Fibroblast of gingiva (primary cell): ENCODE data around the gene CD38.

Source experiments
- DNase-seq: peaks from one replicate; pipeline ENCODE4 v3.0.0-alpha.2; 2011; ENCODE audit warnings: low read depth

Gene CD38

DNA sequence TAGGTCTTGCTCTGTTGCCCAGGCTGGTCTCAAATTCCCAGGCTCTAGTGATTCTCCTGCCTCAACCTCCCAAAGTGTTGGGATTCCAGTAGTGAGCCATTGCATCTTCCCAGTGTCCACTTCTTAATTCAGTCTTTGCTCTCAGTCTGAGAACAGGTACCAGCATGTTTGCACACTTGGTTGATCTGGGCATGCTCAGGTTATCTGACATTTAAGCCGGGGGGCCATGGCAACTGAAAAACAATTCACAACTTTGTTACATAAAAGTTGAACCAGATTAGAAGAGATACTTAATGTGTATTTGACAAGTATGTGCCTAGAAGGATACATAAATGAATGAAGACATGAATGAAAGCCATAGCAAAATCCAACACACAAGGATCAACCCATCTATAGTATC is 121.4 kb downstream of the CD38 start:
- no peak for DNase-seq

DNA sequence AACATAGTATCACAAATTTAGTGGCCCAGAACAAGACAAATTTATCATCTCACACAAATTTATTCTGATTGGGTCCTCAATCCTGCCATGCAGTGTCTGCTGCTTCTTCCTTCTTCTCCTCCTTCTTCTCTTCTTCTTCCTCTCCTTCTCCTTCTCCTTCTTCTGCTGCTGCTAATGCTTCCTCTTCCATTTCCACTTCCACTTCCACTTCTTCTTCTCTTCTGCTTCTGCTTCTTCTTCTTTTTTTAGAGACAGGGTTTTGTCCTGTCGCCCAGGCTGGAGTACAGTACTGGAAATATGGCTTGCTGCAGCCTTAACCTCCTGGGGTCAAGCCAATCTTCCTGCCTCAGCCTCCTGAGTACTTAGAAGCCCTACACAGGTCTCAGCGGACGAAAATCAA is 122.9 kb downstream of the CD38 start:
- DNase-seq: no peak

DNA sequence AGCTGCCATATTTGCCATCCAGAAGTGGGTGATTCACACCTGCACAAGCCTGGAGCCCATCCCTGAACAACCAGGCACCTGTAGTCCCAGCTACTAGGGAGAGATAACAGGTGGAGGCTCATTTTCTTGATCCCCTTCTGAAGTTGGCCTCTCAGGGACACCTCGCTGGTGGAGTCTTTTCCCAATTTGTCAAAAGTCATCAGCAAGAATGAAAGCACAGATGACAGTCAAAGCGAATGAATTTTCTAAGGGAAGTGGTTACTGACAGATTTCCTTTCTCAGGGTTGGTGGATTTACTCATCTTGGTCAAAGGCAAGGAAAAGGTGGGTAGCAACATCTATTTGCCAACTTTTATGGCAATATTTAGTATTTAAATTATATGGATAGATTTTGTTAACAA is 123.9 kb downstream of the CD38 start:
- no peak for DNase-seq

DNA sequence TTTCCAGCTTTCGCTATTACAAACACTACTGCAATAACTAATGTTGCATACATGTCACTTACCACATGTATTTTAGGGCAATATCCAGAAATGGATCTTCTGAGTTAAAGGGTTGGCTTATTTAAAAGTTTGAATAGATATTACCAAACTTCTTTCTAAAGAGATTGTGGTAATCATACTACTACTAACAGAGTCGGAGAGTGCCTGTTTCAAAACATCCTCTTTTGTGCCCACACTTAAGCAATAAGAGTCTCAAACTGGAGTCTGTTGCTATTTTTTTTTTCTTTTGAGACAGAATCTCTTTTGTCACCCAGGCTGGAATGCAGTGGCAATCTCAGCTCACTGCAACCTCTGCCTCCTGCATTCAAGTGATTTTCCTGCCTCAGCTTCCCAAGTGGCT is 124.6 kb downstream of the CD38 start:
- no peak for DNase-seq
